GM12878 (cell line): ENCODE results near the gene NLN. TPM values are rescaled to one million over a fixed set of nuclear protein-coding genes. Genes with fewer than 3 reads are reported as not detected.

Source experiments
- ATAC-seq: fragments of 200-7000 bp; cut with Tn5 transposase; 3 replicates; pipeline ENCODE4 v1.9.1; 2020; ENCODE audit warnings: mild to moderate bottlenecking, moderate library complexity
- BruUV-seq: library from RNA; stranded (reverse); fragments of 400-500 nt; replicated peaks from 2 replicates; lab custom pipeline; 2021; lab: Mats Ljungman, UMichigan
- CTCF ChIA-PET: fragments of 300-600 bp; sonication (Branson Sonifier 250); formaldehyde crosslinking; extraction: SDS; loops from one replicate; lab custom pipeline; 2021; ENCODE audit warnings: inconsistent platforms; lab: Yijun Ruan, JAX
- POLR2A ChIA-PET: fragments of 350-600 bp; formaldehyde crosslinking; extraction: SDS; loops from one replicate; lab custom pipeline; 2021; ENCODE audit warnings: inconsistent platforms; lab: Charles Lee
- RAD21 ChIA-PET: fragments of 300-600 bp; sonication (Branson Sonifier 250); formaldehyde crosslinking; loops from one replicate; lab custom pipeline; 2023; ENCODE audit warnings: antibody characterized with exemption; ENCODE audit not compliant: unreplicated experiment; lab: Charles Lee
- SMC1A ChIA-PET: fragments of 300-600 bp; sonication (Branson Sonifier 250); formaldehyde crosslinking; loops from one replicate; lab custom pipeline; 2023; ENCODE audit not compliant: unreplicated experiment, uncharacterized antibody; lab: Charles Lee
- DNase-seq: peaks from one replicate; pipeline ENCODE4 v3.0.0-alpha.2; 2011; ENCODE audit warnings: low read depth, low spot score
- FAIRE-seq: peaks from 3 replicates; lab custom pipeline; 2011; peaks lifted over from hg19 to GRCh38; lab: Jason Lieb, UNC
- H2AFZ ChIP-seq: 2 replicates; pipeline ENCODE4 v1.6.0; 2011; ENCODE audit warnings: low read depth, low read length, control low read depth; ENCODE audit not compliant: control insufficient read depth
- H3K27ac ChIP-seq: 2 replicates; pipeline ENCODE4 v1.5.1; 2011; ENCODE audit warnings: control low read depth; ENCODE audit not compliant: control insufficient read depth, insufficient read depth
- H3K27me3 ChIP-seq, 2 experiments: replicated peaks in 1 of 2; 2 replicates each; pipeline versions ENCODE4 v1.6.0 to v1.6.1; 2011; ENCODE audit warnings: low read length in 1 of 2; ENCODE audit not compliant: control insufficient read depth in 2 of 2, insufficient read depth in 2 of 2
- H3K36me3 ChIP-seq, 2 experiments: 2 replicates each; pipeline ENCODE4 v1.5.1; 2011; ENCODE audit warnings: low read length in 1 of 2; ENCODE audit not compliant: control insufficient read depth in 2 of 2, insufficient read depth in 2 of 2
- H3K4me1 ChIP-seq: 2 replicates; pipeline ENCODE4 v1.6.1; 2011; ENCODE audit warnings: mild to moderate bottlenecking, low read length, moderate library complexity, mixed read lengths; ENCODE audit not compliant: control insufficient read depth, insufficient read depth
- H3K4me2 ChIP-seq: 2 replicates; pipeline ENCODE4 v1.6.0; 2011; ENCODE audit warnings: control low read depth; ENCODE audit not compliant: control insufficient read depth, insufficient read depth
- H3K4me3 ChIP-seq: fragments of 200-600 bp; sonication (generic); 2 replicates; pipeline ENCODE4 v1.5.1; 2016
- H3K79me2 ChIP-seq: 2 replicates; pipeline ENCODE4 v1.6.0; 2011; ENCODE audit warnings: low read length; ENCODE audit not compliant: control insufficient read depth, insufficient read depth
- H3K9ac ChIP-seq: 2 replicates; pipeline ENCODE4 v1.8.0; 2011; ENCODE audit warnings: low read length, control low read depth, mixed read lengths; ENCODE audit not compliant: control insufficient read depth, insufficient read depth
- H3K9me3 ChIP-seq: replicated peaks from 3 replicates; pipeline ENCODE4 v1.5.1; 2011; ENCODE audit warnings: mild to moderate bottlenecking, low read length; ENCODE audit not compliant: control insufficient read depth, insufficient read depth
- H4K20me1 ChIP-seq: 2 replicates; pipeline ENCODE4 v1.6.0; 2011; ENCODE audit not compliant: control insufficient read depth, insufficient read depth
- FOXK2 ChIP-seq: fragments of 450-650 bp; IDR thresholded peaks from 2 replicates; pipeline ENCODE4 v1.6.1; 2017; ENCODE audit warnings: mild to moderate bottlenecking, moderate library complexity
- MYB ChIP-seq: fragments of 150-350 bp; IDR thresholded peaks from 2 replicates; pipeline ENCODE4 v1.6.1; 2014; ENCODE audit warnings: mild to moderate bottlenecking, low read depth, low read length, borderline replicate concordance
- NBN ChIP-seq: fragments of 450-650 bp; IDR thresholded peaks from 2 replicates; pipeline ENCODE4 v1.6.1; 2016
- POLR2AphosphoS2 ChIP-seq: IDR thresholded peaks from 2 replicates; pipeline ENCODE4 v1.6.1; 2011; ENCODE audit warnings: low read depth, mild to moderate bottlenecking, low read length, improper control_type of control experiment, moderate library complexity
- RAD51 ChIP-seq: fragments of 450-650 bp; IDR thresholded peaks from 2 replicates; pipeline ENCODE4 v1.6.1; 2016; ENCODE audit warnings: moderate library complexity, mild to moderate bottlenecking, inconsistent platforms
- RFX5 ChIP-seq: IDR thresholded peaks from 2 replicates; pipeline ENCODE4 v1.6.1; 2011; ENCODE audit warnings: low read depth, low read length, improper control_type of control experiment
- TBL1XR1 ChIP-seq: IDR thresholded peaks from 2 replicates; pipeline ENCODE4 v1.6.1; 2012; ENCODE audit warnings: low read depth, low read length, improper control_type of control experiment
- TCF7 ChIP-seq: IDR thresholded peaks from 2 replicates; pipeline ENCODE4 v1.6.1; 2014; ENCODE audit warnings: antibody characterized with exemption, borderline replicate concordance
- ZNF274 ChIP-seq: IDR thresholded peaks from one replicate; pipeline ENCODE4 v1.8.0; 2011; ENCODE audit not compliant: insufficient read length, insufficient read depth
- ZNF384 ChIP-seq: IDR thresholded peaks from 2 replicates; pipeline ENCODE4 v1.6.1; 2012; ENCODE audit warnings: low read depth, mild to moderate bottlenecking, low read length, improper control_type of control experiment, borderline replicate concordance
- WGBS: methylation state at CpG from one replicate; pipeline ENCODE4 v1.1.6; 2016; ENCODE audit warnings: low lambda C conversion rate; ENCODE audit not compliant: insufficient replicate concordance, insufficient coverage; ENCODE audit errors: missing lambda C conversion rate; 5-methylcytosine and 5-hydroxymethylcytosine counted together
- in situ Hi-C: fragments of 300-500 bp; cut with MboI; formaldehyde crosslinking; loops from 9 replicates; pipeline ENCODE4 v1.14.3; 2018; ENCODE audit warnings: mixed read lengths
- intact Hi-C: fragments of 100-400 bp; cut with micrococcal nuclease; formaldehyde crosslinking; loops from one replicate; pipeline ENCODE4 v1.14.2; 2022; ENCODE audit not compliant: unreplicated experiment
- polyA plus RNA-seq, 11 experiments: library from polyadenylated mRNA; depleted of rRNA in 4 of 11; unstranded in 6 of 11; stranded (reverse) in 5 of 11; fragments of >200 nt; fragmentation: Nextera tagmentation in 4 of 11; fragmentation: Illumina TruSeq in 1 of 11; extraction: Ambion mirVana in 4 of 11; extraction: Trizol in 1 of 11; gene quantifications; 1 replicate in 1 of 11; 2 replicates in 10 of 11; pipeline versions ENCODE4 v1.2.1 to v1.2.3, GENCODE V29; 2011 to 2016; ENCODE audit warnings: inconsistent platforms in 2 of 11, missing spikeins in 2 of 11, low read depth in 1 of 11
- total RNA-seq, 4 experiments: library from RNA; depleted of rRNA in 3 of 4; stranded (reverse); fragments of >200 nt in 3 of 4; fragmentation: Illumina TruSeq in 1 of 4; extraction: Trizol in 1 of 4; gene quantifications; 2 replicates each; pipeline versions ENCODE4 v1.2.1 to v1.2.3, GENCODE V29; 2013 to 2021
- TF ChIP-seq, protein P1 (sequence below): IDR thresholded peaks from 2 replicates; pipeline ENCODE4 v1.6.1; 2012; ENCODE audit warnings: low read depth, low read length, improper control_type of control experiment
- TF ChIP-seq, protein P2 (sequence below): fragments of 450-650 bp; IDR thresholded peaks from 2 replicates; pipeline ENCODE4 v1.6.1; 2017; ENCODE audit warnings: mild to moderate bottlenecking, moderate library complexity

Gene NLN
- total and polyA plus RNA-seq, 10 of the 15 experiments (the other 5 are each of a cell fraction or from before 2014, with no cell fraction given) = 6.8 to 56.9 (median 33.3) TPM

DNA sequence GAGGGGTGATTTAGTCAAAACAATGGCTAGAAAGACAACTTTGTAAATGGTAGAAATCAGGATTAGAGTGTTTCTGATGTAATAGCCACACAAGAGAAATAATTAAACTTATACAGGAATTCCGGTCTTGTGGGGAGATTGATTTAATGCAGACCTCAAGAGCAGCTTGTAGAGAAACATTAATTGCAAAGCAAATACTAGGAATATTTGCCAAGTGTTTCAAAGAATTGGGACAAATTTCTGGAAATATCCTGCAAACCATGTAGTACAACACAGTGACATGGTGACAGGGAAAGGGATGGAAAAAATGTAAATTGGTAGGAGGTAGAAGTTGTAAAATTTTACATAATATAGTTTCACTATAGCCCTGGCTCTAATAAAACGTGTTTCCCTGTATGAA lies 28.9 kb downstream of the NLN start:
- WGBS = 88% methylated on average over 2 of the region's 2 CpGs
- Histone ChIP-seq H3K36me3 (peaks cover 0 to 1% of the 10 kb centered on the region in 2 experiments; a peak in 1 of 4 replicates), H3K9me3 (no peaks in the 10 kb centered on the region), H3K9ac (no peak overlapping the region)
- RAD21 ChIA-PET = no interaction called here
- CTCF ChIA-PET = interaction anchor here (0.8 kb wide), 1 partner anchor 548 kb away, joined by 3 read pairs; no protein-coding TSS in a partner anchor
- no peak for ATAC-seq
- FAIRE-seq = no peak
- TF ChIP-seq RAD51 (no peak), TCF7 (no peak)
- TF ChIP-seq, all 136 proteins: peak for 0
- Histone ChIP-seq H3K27ac (no peak overlapping the region), H2AFZ (no peak overlapping the region), H4K20me1 (no peaks in the 10 kb centered on the region), H3K4me3 (no peak overlapping the region), H3K27me3 (no peaks in the 10 kb centered on the region), H3K4me2 (no peak overlapping the region), H3K79me2 (no peaks in the 10 kb centered on the region), H3K4me1 (no peaks in the 10 kb centered on the region)
- SMC1A ChIA-PET = interaction anchor here (0.9 to 1.7 kb wide), 5 partner anchors 7 to 348 kb away, joined by 3 to 6 read pairs (median 4); no protein-coding TSS in a partner anchor
- no TSS peak for BruUV-seq
- in situ Hi-C loops (no loop called here), intact Hi-C loops (no loop called here)
- POLR2A ChIA-PET = no interaction called here
- DNase-seq = no peak

DNA sequence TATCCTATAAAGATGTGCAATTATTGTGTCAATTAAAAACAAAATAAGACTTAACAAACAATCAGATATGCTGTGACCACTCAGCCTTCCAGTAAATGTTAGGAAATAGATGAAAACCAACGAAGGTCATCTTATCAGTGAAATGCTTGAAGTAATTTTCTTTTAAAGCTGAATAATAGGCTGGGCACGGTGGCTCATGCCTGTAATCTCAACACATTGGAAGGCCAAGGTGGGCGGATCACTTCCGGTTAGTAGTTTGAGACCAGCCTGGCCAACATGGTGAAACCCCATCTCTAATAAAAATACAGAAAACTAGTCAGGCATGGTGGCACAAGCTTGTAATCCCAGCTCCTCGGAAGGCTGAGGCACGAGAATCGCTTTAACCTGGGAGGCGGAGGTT lies 31.2 kb downstream of the NLN start:
- RAD21 ChIA-PET = interaction anchor here (0.5 kb wide), 1 partner anchor 415 kb away, joined by 3 read pairs; no protein-coding TSS in a partner anchor
- ATAC-seq (no peak), FAIRE-seq (no peak), DNase-seq (no peak)
- SMC1A ChIA-PET = interaction anchor here (1.9 kb wide), 2 partner anchors 20 to 28 kb away, joined by 6 read pairs; no protein-coding TSS in a partner anchor
- Histone ChIP-seq H3K27ac (no peak overlapping the region), H3K36me3 (no peaks in the 10 kb centered on the region), H4K20me1 (no peaks in the 10 kb centered on the region), H3K9me3 (no peaks in the 10 kb centered on the region), H3K4me1 (no peaks in the 10 kb centered on the region), H3K4me2 (no peak overlapping the region), H3K27me3 (no peaks in the 10 kb centered on the region), H3K4me3 (no peak overlapping the region), H2AFZ (no peak overlapping the region), H3K79me2 (no peaks in the 10 kb centered on the region), H3K9ac (no peak overlapping the region)
- POLR2A ChIA-PET = no interaction called here
- intact Hi-C loops = no loop called here
- CTCF ChIA-PET = interaction anchor here (0.6 to 1.0 kb wide), 3 partner anchors 11 to 942 kb away, joined by 3 read pairs; no protein-coding TSS in a partner anchor
- BruUV-seq = no TSS peak
- in situ Hi-C loops = no loop called here
- 76% methylated on average over 8 of the region's 8 CpGs for WGBS
- TF ChIP-seq RFX5 = no peak
- TF ChIP-seq ZNF384 = no peak
- TF ChIP-seq FOXK2 = no peak
- no peak for TF ChIP-seq TBL1XR1
- TF ChIP-seq ZNF274 = no peak
- TF ChIP-seq POLR2AphosphoS2 = no peak
- no peak for TF ChIP-seq MYB
- TF ChIP-seq, protein P1, sequence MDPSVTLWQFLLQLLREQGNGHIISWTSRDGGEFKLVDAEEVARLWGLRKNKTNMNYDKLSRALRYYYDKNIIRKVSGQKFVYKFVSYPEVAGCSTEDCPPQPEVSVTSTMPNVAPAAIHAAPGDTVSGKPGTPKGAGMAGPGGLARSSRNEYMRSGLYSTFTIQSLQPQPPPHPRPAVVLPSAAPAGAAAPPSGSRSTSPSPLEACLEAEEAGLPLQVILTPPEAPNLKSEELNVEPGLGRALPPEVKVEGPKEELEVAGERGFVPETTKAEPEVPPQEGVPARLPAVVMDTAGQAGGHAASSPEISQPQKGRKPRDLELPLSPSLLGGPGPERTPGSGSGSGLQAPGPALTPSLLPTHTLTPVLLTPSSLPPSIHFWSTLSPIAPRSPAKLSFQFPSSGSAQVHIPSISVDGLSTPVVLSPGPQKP = no peak
- TF ChIP-seq NBN = no peak
- TF ChIP-seq, protein P2, sequence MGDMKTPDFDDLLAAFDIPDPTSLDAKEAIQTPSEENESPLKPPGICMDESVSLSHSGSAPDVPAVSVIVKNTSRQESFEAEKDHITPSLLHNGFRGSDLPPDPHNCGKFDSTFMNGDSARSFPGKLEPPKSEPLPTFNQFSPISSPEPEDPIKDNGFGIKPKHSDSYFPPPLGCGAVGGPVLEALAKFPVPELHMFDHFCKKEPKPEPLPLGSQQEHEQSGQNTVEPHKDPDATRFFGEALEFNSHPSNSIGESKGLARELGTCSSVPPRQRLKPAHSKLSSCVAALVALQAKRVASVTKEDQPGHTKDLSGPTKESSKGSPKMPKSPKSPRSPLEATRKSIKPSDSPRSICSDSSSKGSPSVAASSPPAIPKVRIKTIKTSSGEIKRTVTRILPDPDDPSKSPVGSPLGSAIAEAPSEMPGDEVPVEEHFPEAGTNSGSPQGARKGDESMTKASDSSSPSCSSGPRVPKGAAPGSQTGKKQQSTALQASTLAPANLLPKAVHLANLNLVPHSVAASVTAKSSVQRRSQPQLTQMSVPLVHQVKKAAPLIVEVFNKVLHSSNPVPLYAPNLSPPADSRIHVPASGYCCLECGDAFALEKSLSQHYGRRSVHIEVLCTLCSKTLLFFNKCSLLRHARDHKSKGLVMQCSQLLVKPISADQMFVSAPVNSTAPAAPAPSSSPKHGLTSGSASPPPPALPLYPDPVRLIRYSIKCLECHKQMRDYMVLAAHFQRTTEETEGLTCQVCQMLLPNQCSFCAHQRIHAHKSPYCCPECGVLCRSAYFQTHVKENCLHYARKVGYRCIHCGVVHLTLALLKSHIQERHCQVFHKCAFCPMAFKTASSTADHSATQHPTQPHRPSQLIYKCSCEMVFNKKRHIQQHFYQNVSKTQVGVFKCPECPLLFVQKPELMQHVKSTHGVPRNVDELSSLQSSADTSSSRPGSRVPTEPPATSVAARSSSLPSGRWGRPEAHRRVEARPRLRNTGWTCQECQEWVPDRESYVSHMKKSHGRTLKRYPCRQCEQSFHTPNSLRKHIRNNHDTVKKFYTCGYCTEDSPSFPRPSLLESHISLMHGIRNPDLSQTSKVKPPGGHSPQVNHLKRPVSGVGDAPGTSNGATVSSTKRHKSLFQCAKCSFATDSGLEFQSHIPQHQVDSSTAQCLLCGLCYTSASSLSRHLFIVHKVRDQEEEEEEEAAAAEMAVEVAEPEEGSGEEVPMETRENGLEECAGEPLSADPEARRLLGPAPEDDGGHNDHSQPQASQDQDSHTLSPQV = no peak
